ENCODE data around the gene CX3CR1.

- no peak for TF ChIP-seq CTCF (conservative IDR thresholded peaks at IDR 0.05; ENCODE audit: low read depth, low read length)
- TF ChIP-seq USF2 (IDR thresholded peaks at IDR 0.05; ENCODE audit: low read depth, low read length): no peak
- TF ChIP-seq POLR2A (IDR thresholded peaks at IDR 0.05; ENCODE audit: low read depth, low read length): no peak
- TF ChIP-seq CHD1 (IDR thresholded peaks at IDR 0.05; ENCODE audit: low read depth, low read length): no peak
- no peak for TF ChIP-seq MAZ (IDR thresholded peaks at IDR 0.05; ENCODE audit: borderline replicate concordance, low read depth, low read length)
- TF ChIP-seq SMC3 (IDR thresholded peaks at IDR 0.05; ENCODE audit: low read depth, low read length): no peak
- no peak for TF ChIP-seq BHLHE40 (IDR thresholded peaks at IDR 0.05; ENCODE audit: low read depth, low read length)
- no peak for TF ChIP-seq RAD21 (IDR thresholded peaks at IDR 0.05; ENCODE audit: low read length)
- TF ChIP-seq ELK1 (IDR thresholded peaks at IDR 0.05; ENCODE audit: borderline replicate concordance, low read depth, low read length): no peak
- no peak for TF ChIP-seq MAFK (IDR thresholded peaks at IDR 0.05; ENCODE audit: low read depth, low read length)
These were observed 7.6 kb downstream of the CX3CR1 start for GRCh38 chr3:39272191-39272590.
